Central memory CD8-positive, alpha-beta T cell (primary cell): ENCODE data around the gene FAAP100.
A peak's percentile ranks its signal among the peaks of the same experiment; 100 is the strongest.
"Not testable (repeated sequence)": the region's sequence is repeated elsewhere in the genome, so short reads cannot be mapped to it uniquely, and the experiment has no call there.

ENCODE experiments used
- ATAC-seq: fragments of 150-1000 bp; cut with Tn5 transposase; replicated peaks from 2 replicates; pipeline ENCODE4 v1.10.0; 2022; ENCODE audit warnings: mild to moderate bottlenecking, moderate FRiP score, moderate number of reproducible peaks; ENCODE audit not compliant: poor library complexity, severe bottlenecking; ENCODE audit errors: extremely low read depth
- DNase-seq, 2 donors: peaks; one replicate each; pipeline ENCODE4 v3.0.0; 2021; ENCODE audit warnings: low spot score in 2 of 2
- H3K27ac Mint-ChIP-seq: one replicate; pipeline ENCODE4 v1.8.0; 2022; ENCODE audit warnings: low read depth, mild to moderate bottlenecking, moderate library complexity, mixed read lengths
- H3K27me3 Mint-ChIP-seq: one replicate; pipeline ENCODE4 v1.8.0; 2022; ENCODE audit warnings: mixed read lengths
- H3K36me3 Mint-ChIP-seq: one replicate; pipeline ENCODE4 v1.8.0; 2022; ENCODE audit warnings: mild to moderate bottlenecking, moderate library complexity, mixed read lengths; ENCODE audit not compliant: insufficient read depth
- H3K4me1 Mint-ChIP-seq: one replicate; pipeline ENCODE4 v1.8.0; 2022; ENCODE audit warnings: mixed read lengths
- H3K4me3 Mint-ChIP-seq: one replicate; pipeline ENCODE4 v1.8.0; 2022; ENCODE audit warnings: mild to moderate bottlenecking, moderate library complexity, mixed read lengths
- H3K9me3 Mint-ChIP-seq: one replicate; pipeline ENCODE4 v1.8.0; 2022; ENCODE audit warnings: mixed read lengths

The FAAP100 gene, protein sequence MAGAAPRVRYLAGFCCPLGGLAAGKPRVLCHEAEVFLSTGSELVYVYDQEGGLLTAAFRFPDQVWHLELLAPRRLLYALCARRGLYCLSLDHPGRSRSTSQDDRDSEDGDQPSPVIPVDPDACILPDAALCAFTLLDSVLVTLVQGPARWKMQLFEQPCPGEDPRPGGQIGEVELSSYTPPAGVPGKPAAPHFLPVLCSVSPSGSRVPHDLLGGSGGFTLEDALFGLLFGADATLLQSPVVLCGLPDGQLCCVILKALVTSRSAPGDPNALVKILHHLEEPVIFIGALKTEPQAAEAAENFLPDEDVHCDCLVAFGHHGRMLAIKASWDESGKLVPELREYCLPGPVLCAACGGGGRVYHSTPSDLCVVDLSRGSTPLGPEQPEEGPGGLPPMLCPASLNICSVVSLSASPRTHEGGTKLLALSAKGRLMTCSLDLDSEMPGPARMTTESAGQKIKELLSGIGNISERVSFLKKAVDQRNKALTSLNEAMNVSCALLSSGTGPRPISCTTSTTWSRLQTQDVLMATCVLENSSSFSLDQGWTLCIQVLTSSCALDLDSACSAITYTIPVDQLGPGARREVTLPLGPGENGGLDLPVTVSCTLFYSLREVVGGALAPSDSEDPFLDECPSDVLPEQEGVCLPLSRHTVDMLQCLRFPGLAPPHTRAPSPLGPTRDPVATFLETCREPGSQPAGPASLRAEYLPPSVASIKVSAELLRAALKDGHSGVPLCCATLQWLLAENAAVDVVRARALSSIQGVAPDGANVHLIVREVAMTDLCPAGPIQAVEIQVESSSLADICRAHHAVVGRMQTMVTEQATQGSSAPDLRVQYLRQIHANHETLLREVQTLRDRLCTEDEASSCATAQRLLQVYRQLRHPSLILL

DNA sequence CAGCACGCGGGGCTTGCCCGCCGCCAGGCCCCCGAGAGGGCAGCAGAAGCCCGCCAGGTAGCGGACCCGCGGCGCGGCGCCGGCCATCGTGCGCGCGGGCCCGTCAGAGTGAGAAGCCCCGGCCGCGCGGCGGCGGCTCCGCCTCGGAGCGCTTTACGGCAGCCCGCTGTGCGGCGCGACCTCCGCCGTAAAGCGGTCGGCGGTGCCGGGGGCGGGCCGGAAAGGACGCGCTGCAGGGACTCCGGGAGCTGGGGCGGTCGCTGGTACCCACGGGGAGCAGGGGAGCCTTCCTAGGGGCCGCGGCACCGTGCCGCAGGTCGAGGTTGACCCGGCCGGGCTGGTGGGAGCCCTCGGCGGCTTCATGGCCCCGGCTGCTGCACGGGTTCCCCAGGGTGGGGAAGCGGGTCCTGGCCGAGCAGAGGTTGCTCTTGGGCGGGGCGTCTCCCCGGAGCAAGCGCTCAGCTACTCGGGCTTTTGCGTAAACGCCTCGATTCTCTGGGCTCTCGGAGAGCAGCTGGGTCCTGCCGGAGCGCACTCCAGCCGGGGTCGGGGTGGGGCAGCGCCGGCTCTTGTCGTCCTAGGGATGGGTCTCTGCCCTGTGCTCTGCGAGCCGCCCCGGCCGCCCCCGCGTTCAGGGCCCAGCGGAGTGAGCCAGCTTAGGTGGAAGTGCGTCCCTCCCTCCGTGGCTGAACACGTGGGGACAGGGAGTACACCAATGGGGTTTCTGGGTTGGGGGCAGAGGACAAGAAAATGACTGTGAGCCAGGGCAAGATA, at the start of gene FAAP100:
Gene FAAP100 (minus strand): TSS at position 110 of the 774 bp plus-strand sequence. CDS start 23 bp downstream, at position 87.
- DNase-seq (peak; percentile 70 to 74), ATAC-seq (peak; percentile 59)
- Mint-ChIP-seq H3K4me1 (peaks cover 32% of the 10 kb centered on the region), H3K27me3 (no peaks in the 10 kb centered on the region), H3K36me3 (peaks cover 25% of the 10 kb centered on the region), H3K9me3 (no peaks in the 10 kb centered on the region), H3K27ac (peak within 1 kb of the TSS; percentile 91), H3K4me3 (peak within 1 kb of the TSS; percentile 84)

DNA sequence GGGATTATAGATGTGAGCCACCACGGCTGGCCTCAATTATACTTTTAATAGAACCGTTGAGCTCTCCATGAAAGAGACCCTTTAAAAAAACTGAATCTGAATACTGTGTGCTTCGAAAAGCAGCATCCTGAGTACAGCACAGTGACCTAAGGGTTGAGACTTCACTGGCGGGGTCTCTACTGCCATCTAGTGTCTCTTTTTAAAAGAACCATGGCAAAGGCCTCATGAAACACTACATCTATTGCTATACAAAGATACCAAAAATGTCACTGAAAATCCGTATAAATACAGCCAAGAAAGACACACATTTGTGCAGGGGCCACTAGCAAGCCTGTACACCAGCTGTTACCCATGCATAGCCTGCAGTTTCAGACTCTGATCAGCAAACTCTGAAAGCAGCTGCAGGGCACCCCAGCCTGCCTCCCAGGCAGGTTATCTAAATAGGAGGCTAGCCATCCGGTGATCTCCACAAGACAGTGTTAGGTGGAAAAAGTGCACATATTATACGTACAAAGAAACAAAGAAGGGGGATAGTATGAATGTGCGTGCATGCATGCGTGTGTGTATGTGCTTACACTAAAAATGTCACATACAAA, 49.5 kb upstream of the FAAP100 start:
- ATAC-seq (peak; percentile 71), DNase-seq (peak in 1 of 2 donors; percentile 42)
- Mint-ChIP-seq H3K27me3 (no peaks in the 10 kb centered on the region), H3K36me3 (peaks cover 64% of the 10 kb centered on the region), H3K9me3 (no peaks in the 10 kb centered on the region), H3K4me3 (no peak overlapping the region), H3K27ac (peak overlapping the region; percentile 41), H3K4me1 (peaks cover 7% of the 10 kb centered on the region)

DNA sequence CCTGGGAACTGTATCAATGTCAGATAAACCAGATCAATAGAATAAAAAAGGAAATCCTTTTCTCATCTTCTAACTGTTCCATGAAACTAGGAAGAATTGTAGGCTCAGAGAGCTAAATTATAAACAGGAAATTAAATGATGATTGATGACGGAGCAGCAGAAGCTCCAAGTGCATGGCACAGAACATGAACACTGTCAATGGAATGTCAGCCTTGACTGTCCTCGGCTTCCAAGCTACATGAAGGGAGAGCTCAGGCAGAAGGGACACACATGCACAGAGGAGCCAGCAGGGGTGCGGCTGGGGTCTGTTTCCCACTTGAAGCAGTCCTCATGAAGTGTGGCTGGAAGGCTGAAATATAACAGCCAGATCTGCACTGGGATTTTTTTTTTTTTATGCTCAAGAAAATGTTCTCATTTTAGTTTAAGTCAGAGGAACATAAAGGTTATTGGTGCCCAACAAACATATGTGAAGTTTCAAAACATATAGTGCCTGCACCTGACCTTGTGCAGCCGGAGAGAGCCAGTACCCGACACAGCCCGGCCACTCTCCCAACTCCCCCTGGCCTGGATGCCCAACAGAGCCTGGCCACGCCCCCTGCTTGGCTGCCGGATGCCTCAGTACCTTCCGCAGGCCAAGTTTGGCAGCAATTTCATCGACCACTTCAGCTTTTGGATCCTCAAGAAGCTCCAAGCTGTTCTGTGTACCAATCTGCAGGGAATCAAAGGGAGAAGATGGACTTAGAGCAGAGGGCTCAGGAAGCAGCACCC, 47.8 kb upstream of the FAAP100 start:
- no peaks in the 10 kb centered on the region for H3K27me3 Mint-ChIP-seq
- peaks cover 7% of the 10 kb centered on the region for H3K4me1 Mint-ChIP-seq
- H3K4me3 Mint-ChIP-seq = no peak overlapping the region
- ATAC-seq = no peak
- H3K27ac Mint-ChIP-seq = no peak overlapping the region
- no peak for DNase-seq
- H3K36me3 Mint-ChIP-seq = peaks cover 63% of the 10 kb centered on the region
- H3K9me3 Mint-ChIP-seq = no peaks in the 10 kb centered on the region

DNA sequence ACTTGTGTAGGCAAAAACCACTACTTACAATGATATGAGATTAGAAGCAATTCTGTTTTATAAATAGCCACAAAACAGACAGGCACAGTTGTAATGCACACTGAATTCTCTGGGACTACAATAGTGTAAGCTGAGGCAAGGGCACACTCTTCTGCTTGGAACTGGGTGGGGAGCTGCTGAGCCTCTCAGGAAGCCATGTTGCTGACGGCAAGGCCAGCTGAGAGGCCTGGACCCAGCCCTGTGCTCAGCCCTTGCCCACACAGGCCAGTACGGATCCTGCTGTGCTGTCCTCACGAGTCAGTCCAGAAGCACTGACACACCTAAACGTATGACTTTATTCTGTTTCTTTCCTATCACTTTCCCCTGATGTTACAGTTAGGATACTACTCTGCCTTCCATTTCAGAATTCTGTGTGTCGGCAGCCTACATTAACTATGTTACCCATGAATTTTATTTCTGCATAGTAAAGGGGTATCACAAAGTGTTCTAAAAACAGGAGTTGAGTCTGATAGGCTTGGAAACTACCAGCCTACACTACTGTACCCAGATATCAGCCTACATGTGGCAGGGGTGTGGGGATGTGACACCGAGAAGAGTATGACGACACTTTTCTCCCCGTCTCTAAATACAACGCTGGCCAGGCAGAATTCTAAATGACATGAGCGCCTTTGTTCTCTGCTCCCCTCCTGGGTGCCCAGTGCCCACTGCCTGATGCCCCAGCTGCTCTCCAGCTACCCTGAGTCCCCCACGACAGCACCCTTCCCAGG, 41.1 kb upstream of the FAAP100 start:
- Mint-ChIP-seq H3K4me3 (no peak overlapping the region), H3K27ac (no peak overlapping the region), H3K36me3 (peaks cover 62% of the 10 kb centered on the region), H3K9me3 (no peaks in the 10 kb centered on the region), H3K27me3 (no peaks in the 10 kb centered on the region), H3K4me1 (peaks cover 5% of the 10 kb centered on the region)
- DNase-seq (no peak), ATAC-seq (no peak)

DNA sequence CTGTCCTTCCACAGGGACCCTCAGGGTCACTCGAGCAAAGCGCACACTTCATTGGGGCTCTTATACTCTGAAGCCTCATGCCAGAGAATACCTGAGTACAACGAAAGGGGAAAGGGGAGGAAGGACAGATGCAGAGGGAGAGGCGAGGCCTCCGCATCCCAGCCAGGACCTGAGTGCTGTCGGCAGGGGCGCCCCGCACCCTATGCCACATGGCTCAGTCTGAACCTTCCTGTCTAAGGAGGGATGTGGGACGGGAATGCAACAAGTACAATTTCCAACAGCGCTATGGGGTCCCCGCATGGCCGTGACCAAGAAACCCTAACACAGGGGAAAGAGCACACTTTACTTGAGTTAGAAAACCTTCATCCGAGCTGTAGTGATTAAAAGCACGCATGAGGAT, 39.8 kb upstream of the FAAP100 start:
- Mint-ChIP-seq H3K4me1 (peaks cover 5% of the 10 kb centered on the region), H3K4me3 (no peak overlapping the region), H3K36me3 (peaks cover 62% of the 10 kb centered on the region), H3K27me3 (no peaks in the 10 kb centered on the region), H3K27ac (no peak overlapping the region), H3K9me3 (no peaks in the 10 kb centered on the region)
- ATAC-seq (no peak), DNase-seq (no peak)

DNA sequence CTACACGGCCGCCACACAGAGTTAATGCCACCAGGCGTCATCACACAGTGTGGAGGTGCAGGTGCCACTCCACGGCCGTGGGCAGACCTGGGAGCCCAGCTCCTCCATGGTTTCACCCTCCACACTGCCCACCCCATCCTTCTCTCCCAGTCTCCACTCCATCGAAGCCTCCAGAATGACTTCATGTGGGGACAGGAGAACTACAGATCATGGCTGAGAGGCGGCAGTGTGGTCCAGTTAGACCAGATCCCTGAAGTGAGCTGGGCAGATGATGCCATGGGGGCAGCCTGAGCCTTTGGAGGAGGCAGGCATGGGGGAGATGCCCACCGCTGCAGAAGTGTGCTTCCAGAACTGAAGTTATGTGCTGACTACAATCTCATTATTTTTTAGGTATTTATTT, 38.0 kb upstream of the FAAP100 start:
- Mint-ChIP-seq H3K4me3 (no peak overlapping the region), H3K9me3 (no peaks in the 10 kb centered on the region), H3K27me3 (no peaks in the 10 kb centered on the region), H3K27ac (no peak overlapping the region), H3K36me3 (peaks cover 61% of the 10 kb centered on the region), H3K4me1 (peaks cover 5% of the 10 kb centered on the region)
- DNase-seq (no peak), ATAC-seq (no peak)

DNA sequence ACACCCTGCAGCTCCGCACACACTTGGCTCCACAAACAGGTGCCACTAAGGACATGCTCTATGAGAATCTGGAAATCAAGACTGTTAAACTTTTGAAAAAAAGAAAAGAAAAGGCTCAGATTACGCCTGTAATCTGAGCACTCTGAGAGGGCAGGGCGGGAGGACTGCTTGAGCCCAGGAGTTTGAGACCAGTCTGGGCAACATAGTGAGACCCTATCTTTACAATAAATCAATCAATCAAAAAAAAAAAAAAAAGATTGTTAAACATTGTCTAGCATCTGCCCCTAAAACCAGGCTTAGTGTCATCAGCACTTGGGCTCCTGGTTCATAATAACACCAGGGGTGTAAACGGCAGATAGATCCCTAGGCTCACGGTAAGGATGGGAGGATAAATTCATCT, 37.5 kb upstream of the FAAP100 start:
- peaks cover 61% of the 10 kb centered on the region for H3K36me3 Mint-ChIP-seq
- DNase-seq (no peak), ATAC-seq (no peak)

DNA sequence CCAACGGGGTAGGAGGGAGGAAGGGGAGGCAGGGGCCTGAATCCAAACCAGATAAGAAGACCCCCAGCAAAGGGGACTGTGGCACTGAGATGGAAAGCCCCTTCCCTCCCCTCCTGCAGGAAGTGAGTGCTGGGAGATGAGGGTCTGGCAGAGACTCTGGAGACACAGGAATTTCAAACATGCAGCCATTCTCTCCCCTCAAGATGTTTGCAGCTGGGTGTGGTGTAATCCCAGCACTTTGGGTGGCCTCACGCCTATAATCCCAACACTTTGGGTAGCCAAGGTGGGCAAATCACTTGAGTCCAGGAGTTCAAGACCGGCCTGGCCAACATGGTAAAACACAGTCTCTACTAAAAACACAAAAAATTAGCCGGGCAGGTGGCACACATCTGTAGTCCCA, 33.9 kb upstream of the FAAP100 start:
- Mint-ChIP-seq H3K27ac (no peak overlapping the region), H3K36me3 (peaks cover 58% of the 10 kb centered on the region), H3K27me3 (no peaks in the 10 kb centered on the region), H3K4me3 (no peak overlapping the region), H3K4me1 (no peaks in the 10 kb centered on the region), H3K9me3 (no peaks in the 10 kb centered on the region)
- ATAC-seq (no peak), DNase-seq (no peak)

More for the DNA sequence above, 37.5 kb upstream of the FAAP100 start:
- H3K27me3 Mint-ChIP-seq = no peaks in the 10 kb centered on the region
- no peak overlapping the region for H3K4me3 Mint-ChIP-seq
- H3K27ac Mint-ChIP-seq = no peak overlapping the region
- H3K9me3 Mint-ChIP-seq = no peaks in the 10 kb centered on the region
- peaks cover 5% of the 10 kb centered on the region for H3K4me1 Mint-ChIP-seq

DNA sequence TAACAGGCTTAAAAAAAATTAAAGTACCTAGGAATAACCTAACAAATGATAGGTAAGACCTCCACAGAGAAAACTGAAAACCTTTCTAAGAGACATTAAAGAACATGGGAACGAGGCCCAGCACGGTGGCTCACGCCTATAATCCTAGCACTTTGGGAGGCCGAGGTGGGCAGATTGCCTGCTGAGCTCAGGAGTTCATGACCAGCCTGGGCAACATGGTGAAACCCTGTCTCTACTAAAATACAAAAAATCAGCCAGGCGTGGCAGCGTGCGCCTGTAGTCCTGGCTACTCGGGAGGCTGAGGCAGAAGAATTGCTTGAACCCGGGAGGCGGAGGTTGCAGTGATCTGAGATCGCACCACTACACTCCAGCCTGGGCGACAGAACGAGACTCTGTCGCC, 32.6 kb upstream of the FAAP100 start:
- Mint-ChIP-seq H3K4me1 (peaks cover 10% of the 10 kb centered on the region), H3K36me3 (peaks cover 52% of the 10 kb centered on the region)
- H3K27ac Mint-ChIP-seq, H3K27me3 Mint-ChIP-seq, DNase-seq, ATAC-seq, H3K4me3 Mint-ChIP-seq, H3K9me3 Mint-ChIP-seq: not testable (repeated sequence)

DNA sequence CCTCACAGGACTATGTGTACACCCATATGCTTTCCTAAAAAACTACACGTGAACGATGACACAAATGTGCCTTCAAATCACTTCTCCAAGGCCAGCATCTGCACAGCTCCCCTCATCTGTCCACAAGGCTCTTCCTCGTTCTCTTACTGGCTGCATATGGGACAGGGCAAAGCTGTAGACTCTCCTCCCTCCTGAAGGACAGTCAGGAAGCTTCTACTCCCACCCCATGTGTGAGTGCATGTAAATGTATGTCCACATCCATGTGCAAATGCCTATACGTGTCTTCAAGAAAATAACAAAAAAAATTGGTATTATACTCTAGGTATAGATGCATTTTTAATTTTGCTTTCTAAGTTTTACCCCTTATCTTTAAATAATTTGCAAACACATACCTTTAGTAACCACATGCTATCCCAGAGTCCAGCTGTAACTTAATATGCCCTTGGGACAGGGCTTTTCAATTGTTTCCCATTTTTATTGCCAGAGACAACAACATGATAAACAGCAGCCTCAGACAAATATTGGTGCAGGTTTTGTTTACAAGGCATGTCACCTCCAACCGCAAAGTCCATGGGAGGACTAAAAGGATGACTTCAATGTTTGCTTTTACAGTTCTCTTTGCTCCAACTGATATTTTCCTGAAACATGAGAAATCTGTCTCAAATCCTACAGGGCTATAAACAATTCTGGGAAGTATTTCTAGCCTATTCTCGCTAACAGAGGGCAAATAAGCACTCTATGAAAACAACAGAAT, 31.6 kb upstream of the FAAP100 start:
- no peaks in the 10 kb centered on the region for H3K9me3 Mint-ChIP-seq
- H3K36me3 Mint-ChIP-seq = peaks cover 45% of the 10 kb centered on the region
- H3K27me3 Mint-ChIP-seq = no peaks in the 10 kb centered on the region
- no peak overlapping the region for H3K27ac Mint-ChIP-seq
- H3K4me1 Mint-ChIP-seq = peaks cover 16% of the 10 kb centered on the region
- no peak overlapping the region for H3K4me3 Mint-ChIP-seq
- ATAC-seq (no peak), DNase-seq (no peak)
